ENCODE results near the gene FRMD5.

The FRMD5 gene

GRCh38 chr15:44194323-44195150 lies 534 bp downstream of the FRMD5 start:
- no peak for DNase-seq (ENCODE audit: extremely low read depth, low read depth)

GRCh38 chr15:44193651-44194322 lies 1.3 kb downstream of the FRMD5 start:
- DNase-seq (ENCODE audit: extremely low read depth, low read depth), result no peak
- no peak for TF ChIP-seq CTCF (IDR thresholded peaks at IDR 0.05; ENCODE audit: low read depth, low read length, missing control alignments)
- peak overlapping the region; percentile 55 for H3K4me3 ChIP-seq (replicated peaks; ENCODE audit: low read depth, low read length)

More at GRCh38 chr15:44194323-44195150, 534 bp downstream of the FRMD5 start:
- H3K4me3 ChIP-seq (replicated peaks; ENCODE audit: low read depth, low read length), result peak overlapping the region; percentile 55
- no peak for TF ChIP-seq CTCF (IDR thresholded peaks at IDR 0.05; ENCODE audit: low read depth, low read length, missing control alignments)

- no peak for DNase-seq (ENCODE audit: extremely low read depth, low read depth)
- no peak for TF ChIP-seq CTCF (IDR thresholded peaks at IDR 0.05; ENCODE audit: low read depth, low read length, missing control alignments)
- no peak overlapping the region for H3K4me3 ChIP-seq (replicated peaks; ENCODE audit: low read depth, low read length)
These were observed 6.3 kb downstream of the FRMD5 start for GRCh38 chr15:44188795-44189194.

GRCh38 chr15:44186705-44187104 lies 8.4 kb downstream of the FRMD5 start:
- no peak for DNase-seq (ENCODE audit: extremely low read depth, low read depth)
- TF ChIP-seq CTCF (IDR thresholded peaks at IDR 0.05; ENCODE audit: low read depth, low read length, missing control alignments), result no peak
- H3K4me3 ChIP-seq (replicated peaks; ENCODE audit: low read depth, low read length), result no peak overlapping the region

- no peak for DNase-seq (ENCODE audit: extremely low read depth, low read depth)
- no peak overlapping the region for H3K4me3 ChIP-seq (replicated peaks; ENCODE audit: low read depth, low read length)
- TF ChIP-seq CTCF (IDR thresholded peaks at IDR 0.05; ENCODE audit: low read depth, low read length, missing control alignments), result no peak
These were observed 11.7 kb downstream of the FRMD5 start for GRCh38 chr15:44183363-44183762.

GRCh38 chr15:44181410-44181809 lies 13.7 kb downstream of the FRMD5 start:
- DNase-seq (ENCODE audit: extremely low read depth, low read depth), result no peak
- TF ChIP-seq CTCF (IDR thresholded peaks at IDR 0.05; ENCODE audit: low read depth, low read length, missing control alignments), result no peak
- H3K4me3 ChIP-seq (replicated peaks; ENCODE audit: low read depth, low read length), result no peak overlapping the region
